Kidney epithelial cell (primary cell): ENCODE results near the gene OGDH. TPM values are rescaled to one million over a fixed set of nuclear protein-coding genes. Genes with fewer than 3 reads are reported as not detected.

Experiments used
- DNase-seq: peaks from one replicate; pipeline ENCODE4 v3.0.0-alpha.2; 2010; ENCODE audit warnings: low read depth
- H3K27me3 ChIP-seq: 2 replicates; pipeline ENCODE4 v1.6.0; 2011; ENCODE audit warnings: low read length; ENCODE audit not compliant: control insufficient read depth, insufficient read depth
- H3K36me3 ChIP-seq: 2 replicates; pipeline ENCODE4 v1.5.1; 2011; ENCODE audit warnings: low read length; ENCODE audit not compliant: control insufficient read depth, insufficient read depth
- H3K4me3 ChIP-seq: 2 replicates; pipeline ENCODE4 v1.5.1; 2011; ENCODE audit warnings: low read depth, mild to moderate bottlenecking, control low read depth, low read length
- CTCF ChIP-seq: IDR thresholded peaks from 2 replicates; pipeline ENCODE4 v1.5.1; 2011; ENCODE audit warnings: mild to moderate bottlenecking, moderate library complexity, low read length, control low read depth, inconsistent platforms; ENCODE audit not compliant: insufficient read depth, poor library complexity, severe bottlenecking
- total RNA-seq: library from RNA; depleted of rRNA; stranded (reverse); fragments of >200 nt; gene quantifications from 2 replicates; pipeline ENCODE4 v1.2.3, GENCODE V29; 2015

OGDH gene
- total RNA-seq, 1 donor from 2014 or later: 65.2 TPM

- Histone ChIP-seq H3K4me3 (no peak overlapping the region), H3K36me3 (peaks cover 2% of the 10 kb centered on the region), H3K27me3 (no peaks in the 10 kb centered on the region)
- no peak for DNase-seq
- no peak for TF ChIP-seq CTCF
Measured at GRCh38 chr7:44650772-44651171, 44.3 kb downstream of the OGDH start.

GRCh38 chr7:44652535-44652934 is 46.1 kb downstream of the OGDH start:
- Histone ChIP-seq H3K4me3 (no peak overlapping the region), H3K27me3 (no peaks in the 10 kb centered on the region), H3K36me3 (peaks cover 2% of the 10 kb centered on the region)
- TF ChIP-seq CTCF: no peak
- no peak for DNase-seq

GRCh38 chr7:44654255-44654796 is 47.9 kb downstream of the OGDH start:
- Histone ChIP-seq H3K27me3 (no peaks in the 10 kb centered on the region), H3K36me3 (peaks cover 2% of the 10 kb centered on the region), H3K4me3 (no peak overlapping the region)
- no peak for TF ChIP-seq CTCF
- no peak for DNase-seq

DNA sequence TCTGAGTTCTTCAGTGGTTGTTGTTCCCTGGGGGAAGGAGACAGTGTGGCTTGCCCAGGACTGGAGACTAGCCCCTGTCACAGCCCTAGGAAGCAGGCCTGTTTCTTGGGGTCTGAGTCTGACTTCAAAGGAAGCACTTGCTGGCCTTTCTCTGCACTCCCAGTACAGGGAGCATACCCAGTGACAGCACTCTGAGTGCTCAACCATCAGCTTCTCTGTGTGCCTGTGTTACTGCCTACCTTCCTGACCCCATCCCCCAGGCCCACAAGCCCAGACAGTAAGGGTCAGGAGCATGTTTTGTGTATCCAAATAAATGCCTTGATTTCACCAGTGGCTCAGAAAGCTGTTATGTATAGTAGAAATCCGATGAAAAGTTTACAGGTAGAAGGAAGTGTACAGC is 48.9 kb downstream of the OGDH start:
- no peak for TF ChIP-seq CTCF
- H3K36me3 ChIP-seq: peaks cover 2% of the 10 kb centered on the region
- no peaks in the 10 kb centered on the region for H3K27me3 ChIP-seq
- no peak for DNase-seq
- no peak overlapping the region for H3K4me3 ChIP-seq

DNA sequence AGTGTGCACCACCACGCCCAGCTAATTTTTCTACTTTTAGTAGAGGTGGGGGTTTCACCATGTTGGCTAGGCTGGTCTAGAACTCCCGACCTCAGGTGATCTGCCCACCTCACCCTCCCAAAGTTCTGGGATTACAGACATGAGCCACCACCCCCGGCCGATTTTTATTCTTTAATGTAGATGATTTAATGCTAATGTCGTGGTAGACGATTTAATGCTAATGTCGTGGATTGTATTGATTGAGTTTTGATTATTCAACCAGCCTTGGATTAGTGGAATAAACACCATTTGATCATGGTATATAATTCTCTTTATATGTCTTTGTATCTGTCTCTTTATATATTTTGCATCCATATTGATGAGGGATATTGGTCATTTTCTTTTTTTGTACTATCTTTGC is 52.6 kb downstream of the OGDH start:
- no peaks in the 10 kb centered on the region for H3K36me3 ChIP-seq
- DNase-seq: no peak
- H3K27me3 ChIP-seq: no peaks in the 10 kb centered on the region
- TF ChIP-seq CTCF: no peak
- no peak overlapping the region for H3K4me3 ChIP-seq

GRCh38 chr7:44661233-44661632 is 54.8 kb downstream of the OGDH start:
- Histone ChIP-seq H3K36me3 (no peaks in the 10 kb centered on the region), H3K4me3 (no peak overlapping the region)

More at GRCh38 chr7:44661233-44661632, 54.8 kb downstream of the OGDH start:
- no peak for DNase-seq
- no peaks in the 10 kb centered on the region for H3K27me3 ChIP-seq
- TF ChIP-seq CTCF: no peak
